GM12865 (cell line): Measurements from ENCODE around the gene TRIP10.

ENCODE experiments used
- DNase-seq: peaks from one replicate; pipeline ENCODE4 v3.0.0; 2010; ENCODE audit warnings: low read depth
- H3K4me3 ChIP-seq: 2 replicates; pipeline ENCODE4 v1.5.1; 2011; ENCODE audit warnings: mild to moderate bottlenecking, low read depth, low read length, control low read depth
- TF ChIP-seq, protein P1 (sequence below): IDR thresholded peaks from 2 replicates; pipeline ENCODE4 v1.5.1; 2011; ENCODE audit warnings: low read length, control low read depth, low read depth, inconsistent platforms; ENCODE audit not compliant: insufficient read depth; ENCODE audit errors: missing control alignments

Gene TRIP10

DNA sequence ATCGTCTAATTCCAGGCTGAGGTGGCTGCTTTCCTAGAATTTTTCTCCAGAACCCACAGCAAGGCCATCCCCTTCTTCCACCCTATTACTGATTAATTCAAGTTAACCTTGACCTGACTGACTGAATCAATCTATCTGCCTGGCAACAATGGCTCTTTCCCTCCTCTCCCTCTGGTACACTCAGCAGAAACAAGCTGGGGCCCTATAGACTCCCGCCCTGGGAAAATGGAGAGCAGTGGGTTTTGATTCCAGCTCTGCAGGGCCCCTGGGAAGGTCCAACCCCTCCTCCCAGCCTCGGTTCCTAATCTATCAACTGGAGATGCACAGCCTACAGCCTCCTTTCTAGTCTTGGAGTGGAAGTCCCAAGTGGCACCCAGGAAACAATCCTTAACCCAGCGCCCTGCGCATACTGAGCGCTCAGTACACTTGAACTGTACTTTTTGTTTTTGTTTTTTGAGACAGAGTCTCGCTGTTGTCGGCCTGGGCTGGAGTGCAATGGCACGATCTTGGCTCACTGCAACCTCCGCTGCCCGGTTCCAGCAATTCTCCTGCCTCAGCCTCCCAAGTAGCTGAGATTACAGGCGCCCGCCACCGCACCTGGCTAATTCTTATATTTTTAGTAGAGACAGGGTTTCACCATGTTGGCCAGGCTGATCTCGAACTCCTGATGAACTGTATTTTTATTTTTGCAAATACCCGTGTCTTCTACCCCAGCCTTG, 13.8 kb upstream of the TRIP10 start:
- DNase-seq, result no peak
- no peak overlapping the region for H3K4me3 ChIP-seq
- TF ChIP-seq, protein P1, sequence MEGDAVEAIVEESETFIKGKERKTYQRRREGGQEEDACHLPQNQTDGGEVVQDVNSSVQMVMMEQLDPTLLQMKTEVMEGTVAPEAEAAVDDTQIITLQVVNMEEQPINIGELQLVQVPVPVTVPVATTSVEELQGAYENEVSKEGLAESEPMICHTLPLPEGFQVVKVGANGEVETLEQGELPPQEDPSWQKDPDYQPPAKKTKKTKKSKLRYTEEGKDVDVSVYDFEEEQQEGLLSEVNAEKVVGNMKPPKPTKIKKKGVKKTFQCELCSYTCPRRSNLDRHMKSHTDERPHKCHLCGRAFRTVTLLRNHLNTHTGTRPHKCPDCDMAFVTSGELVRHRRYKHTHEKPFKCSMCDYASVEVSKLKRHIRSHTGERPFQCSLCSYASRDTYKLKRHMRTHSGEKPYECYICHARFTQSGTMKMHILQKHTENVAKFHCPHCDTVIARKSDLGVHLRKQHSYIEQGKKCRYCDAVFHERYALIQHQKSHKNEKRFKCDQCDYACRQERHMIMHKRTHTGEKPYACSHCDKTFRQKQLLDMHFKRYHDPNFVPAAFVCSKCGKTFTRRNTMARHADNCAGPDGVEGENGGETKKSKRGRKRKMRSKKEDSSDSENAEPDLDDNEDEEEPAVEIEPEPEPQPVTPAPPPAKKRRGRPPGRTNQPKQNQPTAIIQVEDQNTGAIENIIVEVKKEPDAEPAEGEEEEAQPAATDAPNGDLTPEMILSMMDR, result no peak

DNA sequence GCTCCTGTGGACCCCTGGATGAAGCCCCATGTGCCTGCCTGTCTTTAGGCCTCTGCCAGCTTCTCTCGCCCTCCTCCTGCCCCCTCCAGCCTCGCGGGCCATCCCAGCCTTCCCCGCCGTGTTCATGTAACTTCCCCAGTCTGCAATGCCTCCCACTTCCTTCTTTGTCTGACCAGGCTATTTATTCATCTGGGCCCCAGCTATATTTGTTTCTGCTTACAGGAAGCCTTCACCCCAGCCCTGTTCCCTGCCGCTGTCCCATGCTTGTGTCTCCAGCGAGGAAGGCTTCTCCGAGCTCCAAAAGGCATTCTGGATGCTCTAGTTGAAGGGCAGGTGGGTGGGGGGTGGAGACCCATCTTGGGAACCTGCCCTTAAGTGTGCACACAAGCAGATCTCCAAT, 11.1 kb upstream of the TRIP10 start:
- peak; percentile 51 for DNase-seq
- TF ChIP-seq, protein P1, result no peak
- H3K4me3 ChIP-seq, result no peak overlapping the region

DNA sequence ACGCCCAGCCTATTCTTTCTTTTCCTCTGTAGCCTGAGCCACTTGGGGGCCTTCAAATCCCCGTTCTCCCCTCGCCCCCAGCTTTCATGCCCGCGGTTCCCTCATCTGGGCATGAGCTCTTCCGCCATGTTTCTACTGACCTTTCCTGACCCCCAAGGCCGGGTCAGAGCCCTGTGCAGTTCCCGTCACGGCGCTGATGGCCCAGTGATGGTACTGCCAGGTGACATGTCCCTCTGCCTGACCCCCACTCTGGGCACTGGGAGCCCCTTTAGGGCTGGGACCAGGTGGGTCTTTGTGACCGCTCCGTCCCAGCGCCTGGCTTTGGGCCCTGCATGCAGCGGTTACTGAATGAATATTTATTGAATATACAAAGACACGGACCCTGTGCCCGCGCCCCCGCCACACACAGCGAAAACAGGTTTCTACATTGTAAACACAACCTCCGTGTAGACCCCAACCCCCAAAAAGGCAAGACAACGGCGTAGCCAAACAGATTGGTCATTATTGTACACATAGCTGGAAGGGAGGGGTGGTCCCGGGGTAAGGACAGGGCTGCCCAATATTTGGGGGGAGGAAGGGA, 9.8 kb upstream of the TRIP10 start:
- no peak for DNase-seq
- TF ChIP-seq, protein P1, result no peak
- H3K4me3 ChIP-seq, result no peak overlapping the region

DNA sequence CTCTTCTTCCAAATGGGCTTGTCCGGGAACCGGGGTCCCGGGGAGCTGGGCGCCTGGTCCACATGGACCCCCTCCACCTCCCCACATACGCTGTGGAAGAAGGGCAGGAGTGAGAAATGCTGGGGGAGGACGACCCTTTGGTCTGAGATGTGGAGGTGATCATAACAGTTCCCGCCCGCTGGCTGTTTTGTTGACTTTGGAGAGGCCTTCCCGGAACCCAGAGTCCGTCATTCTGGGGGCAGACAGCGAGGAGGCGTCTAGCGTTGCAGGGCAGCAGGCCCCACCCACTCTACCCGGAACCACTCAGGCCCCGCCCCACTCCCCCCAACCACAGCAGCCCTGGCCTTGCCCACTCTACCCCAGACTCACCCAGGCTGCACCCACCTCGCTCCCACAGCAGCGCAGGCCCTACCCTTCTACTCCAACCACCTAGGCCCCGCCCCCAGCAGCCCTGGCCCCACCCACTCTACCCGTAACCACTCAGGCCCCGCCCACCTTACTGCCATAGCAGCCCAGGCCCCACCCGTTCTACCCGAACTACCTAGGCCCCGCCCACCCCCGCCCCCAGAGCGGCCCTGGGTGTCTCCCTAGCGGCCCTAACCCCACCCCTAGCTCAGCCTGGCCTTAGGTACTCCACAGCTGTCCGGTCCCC, 9.2 kb upstream of the TRIP10 start:
- peak; percentile 60 for DNase-seq
- H3K4me3 ChIP-seq, result no peak overlapping the region
- TF ChIP-seq, protein P1, result no peak

DNA sequence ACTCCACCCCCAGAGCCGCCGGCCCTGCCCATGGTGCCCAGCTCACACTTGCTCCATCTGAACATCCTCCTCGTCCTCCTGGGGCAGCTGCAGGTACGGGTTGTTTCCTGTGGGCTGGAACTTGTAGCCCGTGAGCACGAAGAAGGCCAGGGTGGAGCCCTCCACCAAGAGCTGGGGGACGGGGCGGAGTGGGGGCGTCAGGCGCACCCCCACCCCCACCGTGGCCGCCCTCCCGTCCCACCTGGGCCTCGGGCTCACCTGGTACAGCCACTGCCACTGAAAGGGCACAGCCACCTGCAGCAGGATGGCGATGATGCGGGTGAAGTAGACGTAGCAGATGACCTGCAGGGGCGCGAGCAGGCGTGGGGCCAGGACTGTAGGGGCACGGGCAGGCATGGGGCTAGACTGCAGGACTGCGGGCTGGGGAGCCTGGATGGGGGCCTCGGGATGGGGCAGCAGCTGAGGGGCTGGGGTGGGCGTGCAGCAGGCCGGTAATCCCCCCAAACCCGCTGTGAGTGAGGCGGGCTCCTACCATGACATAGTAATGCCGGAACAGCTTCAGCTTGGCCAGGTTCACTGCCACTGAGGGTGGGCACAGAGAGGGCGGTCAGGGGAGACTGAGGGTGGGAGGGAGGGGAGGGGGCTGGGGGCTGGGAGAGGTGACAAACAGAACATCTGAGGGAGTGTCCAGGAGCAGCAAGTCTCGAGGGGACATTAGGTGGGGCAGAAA, 8.4 kb upstream of the TRIP10 start:
- DNase-seq, result no peak
- TF ChIP-seq, protein P1, result no peak
- H3K4me3 ChIP-seq, result no peak overlapping the region

DNA sequence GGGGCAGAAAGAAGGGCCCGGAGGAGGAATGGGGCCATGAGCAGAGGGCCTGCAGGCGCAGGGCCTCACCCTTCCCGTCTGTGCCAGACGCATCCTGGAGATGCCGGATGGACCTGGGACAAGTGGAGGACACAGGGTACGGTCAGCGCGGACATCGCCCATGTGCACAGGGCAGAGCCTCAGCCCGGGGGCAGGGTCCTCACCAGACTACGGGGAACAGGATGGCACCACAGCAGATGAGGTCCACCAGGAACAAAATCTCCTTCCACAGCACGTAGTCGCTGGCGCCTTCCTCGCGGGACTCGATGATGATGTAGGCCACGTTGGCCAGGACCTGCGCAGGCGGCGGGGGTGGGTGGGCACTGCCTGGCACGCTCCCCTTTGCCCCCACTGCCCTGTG, 7.7 kb upstream of the TRIP10 start:
- no peak overlapping the region for H3K4me3 ChIP-seq
- TF ChIP-seq, protein P1, result no peak
- no peak for DNase-seq
